Measurements from ENCODE around the gene SDHB.

SDHB gene

DNA sequence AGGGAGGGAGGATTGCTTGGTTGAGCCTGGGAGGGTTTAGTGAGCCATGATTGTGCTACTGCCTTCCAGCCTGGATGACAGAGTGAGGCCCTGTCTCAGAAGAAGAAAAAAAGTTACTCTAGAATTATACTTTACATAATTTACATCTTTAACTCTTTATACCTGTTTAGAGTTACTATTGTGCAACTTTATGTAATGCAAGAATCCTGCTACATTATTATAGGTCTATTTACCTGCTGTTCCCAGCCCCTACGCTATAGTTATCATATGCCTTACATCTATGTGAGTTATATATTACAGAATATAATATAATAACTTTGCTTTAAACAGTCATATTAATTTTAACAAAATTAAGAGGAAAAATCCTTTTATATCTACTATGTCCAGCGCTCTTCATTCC, 14.3 kb downstream of the SDHB start:
- TF ChIP-seq, protein P1, sequence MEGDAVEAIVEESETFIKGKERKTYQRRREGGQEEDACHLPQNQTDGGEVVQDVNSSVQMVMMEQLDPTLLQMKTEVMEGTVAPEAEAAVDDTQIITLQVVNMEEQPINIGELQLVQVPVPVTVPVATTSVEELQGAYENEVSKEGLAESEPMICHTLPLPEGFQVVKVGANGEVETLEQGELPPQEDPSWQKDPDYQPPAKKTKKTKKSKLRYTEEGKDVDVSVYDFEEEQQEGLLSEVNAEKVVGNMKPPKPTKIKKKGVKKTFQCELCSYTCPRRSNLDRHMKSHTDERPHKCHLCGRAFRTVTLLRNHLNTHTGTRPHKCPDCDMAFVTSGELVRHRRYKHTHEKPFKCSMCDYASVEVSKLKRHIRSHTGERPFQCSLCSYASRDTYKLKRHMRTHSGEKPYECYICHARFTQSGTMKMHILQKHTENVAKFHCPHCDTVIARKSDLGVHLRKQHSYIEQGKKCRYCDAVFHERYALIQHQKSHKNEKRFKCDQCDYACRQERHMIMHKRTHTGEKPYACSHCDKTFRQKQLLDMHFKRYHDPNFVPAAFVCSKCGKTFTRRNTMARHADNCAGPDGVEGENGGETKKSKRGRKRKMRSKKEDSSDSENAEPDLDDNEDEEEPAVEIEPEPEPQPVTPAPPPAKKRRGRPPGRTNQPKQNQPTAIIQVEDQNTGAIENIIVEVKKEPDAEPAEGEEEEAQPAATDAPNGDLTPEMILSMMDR (IDR thresholded peaks at IDR 0.05; ENCODE audit: borderline replicate concordance, insufficient read depth, low read depth, low read length), result no peak
- no peak overlapping the region for H3K4me3 ChIP-seq (ENCODE audit: low read depth, low read length)

DNA sequence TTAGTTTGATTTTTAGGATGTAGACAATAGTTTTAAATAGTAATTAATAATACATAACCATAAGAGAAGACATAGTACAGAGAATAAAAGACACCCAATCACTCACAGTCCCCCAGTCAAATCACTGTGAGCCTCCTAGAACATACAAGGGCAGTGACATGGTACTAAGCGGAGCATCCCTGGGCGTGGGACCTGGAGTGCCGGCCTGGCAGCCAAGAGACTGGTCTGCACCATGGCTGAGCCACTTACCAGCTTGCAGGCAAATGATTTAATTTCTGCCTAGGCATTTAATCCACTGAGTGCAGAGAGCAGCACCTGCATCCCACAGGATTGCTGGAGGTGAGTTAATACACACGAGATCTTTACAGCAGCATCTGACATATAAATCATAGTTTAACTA, 20.4 kb downstream of the SDHB start:
- no peak overlapping the region for H3K4me3 ChIP-seq (ENCODE audit: low read depth, low read length)
- TF ChIP-seq, protein P1 (IDR thresholded peaks at IDR 0.05; ENCODE audit: borderline replicate concordance, insufficient read depth, low read depth, low read length), result no peak

DNA sequence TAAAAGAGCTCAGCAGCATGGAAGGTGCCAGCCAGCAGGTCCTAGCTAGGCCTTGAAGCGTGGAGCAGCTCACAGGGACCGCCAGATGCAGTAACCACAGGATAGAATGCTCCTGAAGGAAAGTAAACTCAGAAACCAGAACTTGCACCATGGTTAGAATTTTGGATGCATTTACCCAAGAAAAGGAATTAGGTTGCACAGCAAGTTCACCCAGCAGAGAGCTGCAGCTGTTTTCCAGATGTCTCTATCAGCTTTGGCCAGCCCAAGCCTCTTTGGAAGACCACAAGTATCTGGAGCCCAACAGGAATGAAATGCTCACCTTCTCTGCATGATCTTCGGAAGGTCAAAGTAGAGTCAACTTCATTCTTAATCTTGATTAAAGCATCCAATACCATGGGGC, 21.1 kb downstream of the SDHB start:
- no peak overlapping the region for H3K4me3 ChIP-seq (ENCODE audit: low read depth, low read length)

DNA sequence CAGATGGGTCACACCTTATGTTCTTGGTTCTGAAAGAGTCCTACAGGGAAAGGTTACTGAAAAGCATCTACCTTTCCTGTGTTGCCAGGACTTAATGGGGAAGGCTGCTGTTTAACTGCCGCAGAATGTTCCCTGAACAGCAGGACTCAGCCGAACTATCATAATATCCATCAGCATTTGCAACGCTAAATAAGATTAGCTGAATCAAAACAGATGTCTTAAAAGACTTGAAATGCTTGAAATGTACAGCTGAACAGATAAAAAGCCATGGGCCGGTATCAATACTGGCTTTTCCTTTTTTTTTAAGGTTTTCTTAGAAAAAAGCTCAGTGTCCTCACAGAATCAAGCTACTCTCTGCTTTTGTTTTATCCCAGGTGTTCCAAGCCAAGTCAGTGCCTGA, 22.4 kb downstream of the SDHB start:
- TF ChIP-seq, protein P1 (IDR thresholded peaks at IDR 0.05; ENCODE audit: borderline replicate concordance, insufficient read depth, low read depth, low read length), result no peak

More for the DNA sequence above, 21.1 kb downstream of the SDHB start:
- TF ChIP-seq, protein P1 (IDR thresholded peaks at IDR 0.05; ENCODE audit: borderline replicate concordance, insufficient read depth, low read depth, low read length), result no peak

DNA sequence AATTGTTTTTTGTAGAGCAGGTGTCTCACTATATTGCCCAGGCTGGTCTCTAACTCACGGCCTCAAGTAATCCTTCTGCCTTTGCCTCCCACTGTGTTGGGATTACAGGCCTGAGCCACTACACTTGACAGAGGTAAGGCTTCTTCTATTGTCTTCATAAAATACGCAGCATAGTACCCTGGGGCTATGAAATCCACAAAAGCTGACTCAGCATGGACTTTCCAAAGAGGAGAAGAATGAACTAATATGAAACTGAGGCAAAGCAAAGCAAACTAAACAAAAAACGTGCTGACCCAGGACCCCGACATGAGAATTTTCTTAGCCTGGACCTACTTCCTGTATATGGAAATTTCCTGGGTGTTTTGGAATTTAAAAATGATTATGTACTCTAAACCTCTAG, 23.6 kb downstream of the SDHB start:
- TF ChIP-seq, protein P1 (IDR thresholded peaks at IDR 0.05; ENCODE audit: borderline replicate concordance, insufficient read depth, low read depth, low read length), result no peak
- no peak overlapping the region for H3K4me3 ChIP-seq (ENCODE audit: low read depth, low read length)

More for the DNA sequence above, 22.4 kb downstream of the SDHB start:
- no peak overlapping the region for H3K4me3 ChIP-seq (ENCODE audit: low read depth, low read length)

DNA sequence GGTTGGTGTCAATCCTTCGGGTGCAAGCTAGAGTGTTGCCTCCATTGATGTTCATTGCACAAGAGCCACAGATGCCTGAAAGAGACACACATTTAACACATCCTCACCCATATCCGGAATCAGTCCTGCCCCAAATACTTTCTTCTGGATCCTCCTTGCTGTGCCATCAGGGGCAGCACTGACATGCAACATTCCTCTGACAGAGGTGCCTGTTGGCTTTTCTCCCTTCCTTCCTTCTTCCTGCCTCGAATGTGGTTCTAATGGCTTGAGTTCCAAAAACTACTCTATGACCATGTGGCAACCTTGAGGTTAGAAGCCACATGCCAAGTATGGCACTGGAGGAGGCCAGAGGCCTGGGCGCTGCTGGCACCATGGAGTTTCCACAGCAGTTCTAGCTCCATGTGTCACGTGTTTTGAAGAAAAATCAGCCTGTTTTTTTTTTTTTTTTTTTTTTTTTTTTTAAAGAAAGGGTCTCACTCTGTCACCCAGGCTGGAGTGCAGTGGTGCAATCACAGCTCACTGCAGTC, 25.1 kb downstream of the SDHB start:
- no peak overlapping the region for H3K4me3 ChIP-seq (ENCODE audit: low read depth, low read length)
- TF ChIP-seq, protein P1 (IDR thresholded peaks at IDR 0.05; ENCODE audit: borderline replicate concordance, insufficient read depth, low read depth, low read length), result no peak

DNA sequence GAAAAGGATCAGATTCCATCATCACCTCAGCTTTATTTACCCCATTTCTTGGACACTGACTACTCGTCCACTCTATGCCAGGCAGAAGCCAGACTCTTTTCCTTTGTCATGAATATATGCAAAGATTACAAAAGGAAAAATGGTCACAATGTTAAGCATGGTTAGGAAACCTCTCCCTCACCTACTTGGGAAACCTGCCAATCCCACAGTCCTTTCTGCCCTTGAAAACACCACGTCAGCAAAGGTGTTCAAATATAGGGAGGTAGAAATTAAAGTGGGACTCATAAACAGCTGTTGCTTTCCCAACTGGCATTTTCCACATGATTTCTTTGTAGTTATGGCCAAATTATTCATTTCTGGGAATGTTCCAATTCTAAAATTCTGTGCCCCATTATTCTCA, 25.9 kb downstream of the SDHB start:
- H3K4me3 ChIP-seq (ENCODE audit: low read depth, low read length), result no peak overlapping the region
- TF ChIP-seq, protein P1 (IDR thresholded peaks at IDR 0.05; ENCODE audit: borderline replicate concordance, insufficient read depth, low read depth, low read length), result no peak
